HG02981 (cell line): ENCODE data around the gene AKAP12.

Source experiments
- ATAC-seq: cut with Tn5 transposase; IDR thresholded peaks from one replicate; pipeline ENCODE4 v1.9.1; 2021; ENCODE audit warnings: mild to moderate bottlenecking, moderate library complexity; ENCODE audit not compliant: unreplicated experiment

Gene AKAP12

DNA sequence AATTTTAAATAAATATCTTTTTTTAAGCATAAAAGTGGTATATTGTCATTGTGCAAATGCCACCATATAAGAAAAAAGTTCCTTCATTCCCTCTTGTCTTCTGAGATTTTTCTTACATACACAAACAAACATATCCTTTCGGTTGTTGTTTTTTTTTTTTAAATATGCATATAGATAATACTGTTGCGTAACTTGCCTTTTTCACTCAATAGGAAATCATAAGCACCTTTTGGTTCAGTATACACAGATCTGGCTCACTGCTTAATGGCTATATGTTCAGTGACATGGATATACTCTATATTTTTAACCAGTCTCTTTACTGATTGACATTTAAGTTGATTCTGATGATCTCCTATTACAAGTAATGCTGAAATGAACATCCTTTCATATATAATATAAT lies 40.1 kb downstream of the AKAP12 start:
- no peak for ATAC-seq

- no peak for ATAC-seq
These were observed 41.1 kb downstream of the AKAP12 start for GRCh38 chr6:151280859-151281258.

- peak; percentile 42 for ATAC-seq
These were observed 44.2 kb downstream of the AKAP12 start for GRCh38 chr6:151284012-151284411.

GRCh38 chr6:151284548-151285017 lies 44.8 kb downstream of the AKAP12 start:
- ATAC-seq = no peak

- no peak for ATAC-seq
These were observed 45.4 kb downstream of the AKAP12 start for GRCh38 chr6:151285122-151285521.

DNA sequence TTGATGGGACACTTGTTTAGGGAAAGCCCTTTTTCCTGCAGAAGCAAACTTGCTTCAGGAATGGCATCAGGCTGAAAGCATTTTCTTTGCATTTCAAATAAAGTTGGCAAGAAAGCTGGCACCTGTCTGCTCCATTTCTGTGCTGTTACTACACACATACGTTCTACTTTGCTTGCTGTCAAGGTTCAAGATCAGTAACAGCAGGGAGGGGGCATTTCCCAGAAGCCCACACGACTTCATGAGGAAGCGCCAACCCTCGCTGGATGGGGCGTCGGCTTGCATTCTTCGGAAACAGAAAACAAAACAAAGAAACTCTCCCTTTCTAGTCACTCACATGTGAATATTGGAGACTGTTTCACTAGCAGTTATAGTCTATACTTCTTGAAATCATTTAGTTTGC lies 46.4 kb downstream of the AKAP12 start:
- no peak for ATAC-seq

DNA sequence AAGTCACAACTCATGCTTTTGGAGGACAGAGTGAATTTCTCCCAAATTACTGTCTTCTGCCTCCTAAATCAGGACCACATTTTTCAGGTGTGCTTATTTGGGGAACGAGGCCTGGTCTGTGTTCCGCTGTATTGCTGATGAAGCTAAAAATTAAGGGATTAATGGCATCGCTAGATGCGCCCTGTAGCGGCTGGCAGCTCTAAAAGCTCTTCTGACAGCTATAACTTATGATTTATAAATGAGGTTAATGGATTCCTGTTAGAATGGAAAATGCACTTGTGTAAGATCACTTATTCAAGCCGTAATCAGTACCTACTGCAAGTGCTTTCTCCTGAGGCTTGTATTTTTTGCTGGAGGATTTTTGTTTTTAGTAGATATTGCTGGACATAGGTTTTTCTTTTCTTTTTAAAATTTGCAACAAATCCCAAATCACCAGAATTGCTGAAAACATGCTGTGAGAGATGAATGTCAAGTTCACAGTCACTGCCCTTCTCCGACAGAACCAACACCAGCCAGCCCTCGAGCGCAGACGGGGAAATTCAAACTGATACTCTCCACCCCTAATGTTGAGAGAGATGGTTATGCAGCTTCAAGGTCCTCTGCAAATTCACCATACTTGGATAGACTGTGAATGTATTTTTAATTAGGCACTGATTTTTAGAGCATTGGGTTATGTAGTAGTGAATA lies 49.1 kb downstream of the AKAP12 start:
- no peak for ATAC-seq

- ATAC-seq = no peak
These were observed 49.7 kb downstream of the AKAP12 start for GRCh38 chr6:151289399-151290007.

- no peak for ATAC-seq
These were observed 51.3 kb downstream of the AKAP12 start for GRCh38 chr6:151290877-151291721.

GRCh38 chr6:151291722-151292059 lies 51.9 kb downstream of the AKAP12 start:
- no peak for ATAC-seq

DNA sequence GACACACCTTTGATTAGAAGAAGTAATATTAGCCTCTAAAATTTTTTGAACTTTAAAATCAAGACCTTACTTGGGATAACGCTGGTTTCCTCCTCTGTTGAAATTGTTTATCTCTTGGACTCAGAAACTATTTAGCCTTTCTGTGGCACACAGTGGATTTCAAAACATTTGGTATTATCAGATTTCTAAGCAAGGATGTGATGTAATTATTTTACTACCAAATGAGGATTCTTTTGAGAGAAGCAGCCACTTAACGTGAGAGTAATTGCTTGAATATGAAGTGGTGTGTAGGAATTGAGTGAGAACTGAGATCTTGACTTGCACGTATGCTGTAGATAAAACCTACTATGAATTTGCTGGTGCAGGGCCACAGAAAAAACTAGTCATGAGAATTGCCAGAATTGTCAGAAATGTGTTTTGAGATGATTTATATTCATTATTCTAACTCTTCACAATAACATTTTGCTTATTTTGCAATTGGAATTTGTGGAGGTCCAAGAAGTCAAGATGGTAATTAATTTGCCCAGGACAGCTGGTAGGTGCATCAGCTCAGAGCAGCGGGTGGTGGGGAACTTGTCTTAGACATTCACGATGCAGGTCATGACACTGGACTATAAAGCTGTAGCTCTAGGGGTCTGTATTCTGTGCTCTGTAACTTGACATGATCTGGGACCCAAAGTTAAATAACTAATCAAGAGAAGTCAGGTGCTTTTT lies 53.4 kb downstream of the AKAP12 start:
- no peak for ATAC-seq

- ATAC-seq = no peak
These were observed 53.9 kb downstream of the AKAP12 start for GRCh38 chr6:151293688-151294016.

DNA sequence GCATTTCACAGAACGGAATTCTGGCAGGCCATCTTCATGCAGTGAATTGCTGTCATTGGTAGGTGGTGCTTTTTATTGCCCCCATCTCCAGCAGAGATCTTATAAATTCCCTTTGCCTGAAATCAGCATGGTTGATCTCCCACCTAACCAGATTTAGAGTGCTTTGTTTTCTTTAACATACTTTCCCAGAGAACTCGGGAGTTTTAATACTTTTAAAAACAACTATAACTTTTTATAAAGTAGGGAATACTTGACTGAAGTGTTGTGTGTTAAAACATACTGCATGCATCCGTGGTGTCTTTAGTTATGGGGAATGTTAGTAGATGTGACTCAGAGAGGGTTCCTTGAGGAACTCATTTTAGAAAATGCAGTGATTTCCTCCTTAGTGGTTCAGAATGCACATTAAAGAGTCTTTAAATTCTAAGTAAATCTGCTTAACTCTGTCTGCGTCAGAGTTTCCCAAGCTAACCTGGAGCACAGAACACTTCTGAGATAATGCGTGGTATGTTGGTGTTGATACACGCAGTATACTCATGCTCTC lies 54.9 kb downstream of the AKAP12 start:
- no peak for ATAC-seq

GRCh38 chr6:151297886-151298285 lies 58.1 kb downstream of the AKAP12 start:
- ATAC-seq = no peak

DNA sequence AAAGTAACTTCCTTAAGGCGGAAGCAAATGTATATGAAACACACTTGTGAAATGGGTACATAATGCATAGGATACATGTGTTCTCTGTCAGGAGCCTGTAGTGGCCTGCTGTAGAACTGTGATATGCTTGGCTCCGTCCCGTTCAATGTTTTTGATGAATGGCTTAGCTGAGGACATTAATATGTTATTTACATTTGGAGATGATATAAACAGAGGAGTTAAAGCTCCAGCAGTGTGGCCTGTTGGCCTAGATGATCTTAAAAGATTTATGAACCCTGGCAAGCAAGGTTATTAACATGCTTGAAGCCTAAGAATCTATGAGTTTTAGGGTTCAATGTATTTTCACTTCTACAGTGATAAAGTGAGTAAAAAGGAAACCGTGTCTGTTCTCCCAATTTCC lies 59.2 kb downstream of the AKAP12 start:
- ATAC-seq = no peak

DNA sequence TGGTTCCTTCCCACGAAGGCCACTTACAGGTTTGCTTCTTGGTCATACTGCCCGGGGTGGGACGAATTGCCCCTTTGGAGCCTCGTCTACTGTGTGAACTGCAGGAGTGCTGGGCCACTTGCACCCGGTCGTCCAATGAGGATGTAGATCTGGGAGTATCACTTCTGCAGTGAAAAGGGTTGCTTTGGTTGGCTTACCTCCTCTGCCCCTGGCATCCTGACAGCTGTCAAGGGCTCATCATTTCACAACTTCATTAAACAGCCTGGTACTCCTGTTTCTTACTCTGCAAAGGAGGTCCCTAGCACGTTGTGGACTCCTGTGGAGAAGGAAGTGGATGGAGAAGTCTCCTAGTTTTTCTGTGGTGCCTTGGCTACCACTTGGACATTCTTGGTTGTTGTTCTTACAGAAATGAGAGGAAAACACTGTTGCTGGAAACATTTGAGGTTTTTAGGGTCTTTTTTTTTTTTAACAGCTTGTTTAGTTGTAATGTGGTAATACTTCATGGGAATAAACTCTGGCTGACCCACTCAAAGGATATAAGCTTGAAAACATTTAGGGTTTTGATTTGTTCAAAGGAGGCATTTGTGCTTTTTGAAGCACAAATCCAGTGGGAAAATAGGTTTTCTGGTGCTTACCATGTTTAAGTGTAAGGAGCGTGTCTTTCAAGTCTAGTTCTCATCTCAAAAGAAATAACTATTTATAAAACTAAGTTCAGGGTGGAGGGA lies 60.7 kb downstream of the AKAP12 start:
- ATAC-seq = no peak

GRCh38 chr6:151301547-151301946 lies 61.8 kb downstream of the AKAP12 start:
- no peak for ATAC-seq

- ATAC-seq = no peak
These were observed 63.5 kb downstream of the AKAP12 start for GRCh38 chr6:151303231-151303630.

DNA sequence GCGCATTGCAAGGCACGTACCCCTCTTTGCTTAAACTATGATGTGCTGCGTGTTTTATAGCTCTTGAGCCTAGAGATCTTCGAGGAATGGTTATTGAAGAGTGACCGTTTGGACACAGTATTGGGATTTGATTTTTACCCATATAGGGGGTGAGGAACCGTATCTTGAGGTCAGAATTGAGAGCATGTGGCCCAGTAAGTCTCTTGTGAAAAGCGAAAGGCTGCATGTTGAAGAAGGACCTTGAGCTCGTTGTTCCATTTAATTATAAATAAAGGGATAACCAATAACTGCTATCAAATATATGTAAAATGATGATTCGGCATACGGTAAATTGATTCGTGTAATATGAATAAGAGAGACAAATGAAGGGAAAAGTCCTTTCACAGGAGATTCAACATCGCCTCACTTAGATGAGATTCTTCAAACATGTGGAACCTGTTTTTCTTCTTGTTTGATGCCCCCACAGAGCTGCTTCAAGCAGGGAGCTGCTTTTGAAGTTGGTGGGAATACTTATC lies 66.6 kb downstream of the AKAP12 start:
- ATAC-seq = no peak

GRCh38 chr6:151307501-151307900 lies 67.7 kb downstream of the AKAP12 start:
- no peak for ATAC-seq
